IgD-negative memory B cell (primary cell): ENCODE measurements around the gene ASIC4. TPM values are rescaled to one million over a fixed set of nuclear protein-coding genes. Genes with fewer than 3 reads are reported as not detected.

ENCODE experiments used
- H3K27ac Mint-ChIP-seq, 3 donors: one replicate each; pipeline ENCODE4 v1.8.0; 2020 to 2022; ENCODE audit warnings: mild to moderate bottlenecking in 3 of 3, mixed read lengths in 3 of 3, moderate library complexity in 1 of 3
- H3K27me3 Mint-ChIP-seq: one replicate; pipeline ENCODE4 v1.8.0; 2021; ENCODE audit warnings: mixed read lengths
- H3K36me3 Mint-ChIP-seq: one replicate; pipeline ENCODE4 v1.8.0; 2020; ENCODE audit warnings: mild to moderate bottlenecking, mixed read lengths
- H3K4me1 Mint-ChIP-seq, 3 donors: one replicate each; pipeline ENCODE4 v1.8.0; 2020 to 2022; ENCODE audit warnings: mixed read lengths in 3 of 3, mild to moderate bottlenecking in 1 of 3
- H3K4me3 Mint-ChIP-seq, 4 donors: one replicate each; pipeline ENCODE4 v1.8.0; 2020 to 2022; ENCODE audit warnings: mild to moderate bottlenecking in 4 of 4, mixed read lengths in 4 of 4, moderate library complexity in 3 of 4
- H3K9me3 Mint-ChIP-seq, 3 donors: one replicate each; pipeline ENCODE4 v1.8.0; 2020 to 2021; ENCODE audit warnings: mixed read lengths in 3 of 3, mild to moderate bottlenecking in 1 of 3
- polyA plus RNA-seq: library from polyadenylated mRNA; unstranded; fragments of 300-500 nt; fragmentation: Illumina TruSeq; gene quantifications from one replicate; pipeline ENCODE4 v1.2.3, GENCODE V29; 2021

Gene ASIC4
- not detected for polyA plus RNA-seq

GRCh38 chr2:219514196-219514761 is at the start of gene ASIC4:
TSS of gene ASIC4 (plus strand) at chr2:219514482. CDS start at chr2:219514725, 243 bp downstream.
- no peak within 1 kb of the TSS for H3K27ac Mint-ChIP-seq
- H3K27me3 Mint-ChIP-seq = peaks cover 65% of the 10 kb centered on the region
- no peak within 1 kb of the TSS for H3K4me3 Mint-ChIP-seq
- peaks cover 0 to 12% (median 9%) of the 10 kb centered on the region in 3 donors for H3K4me1 Mint-ChIP-seq
- H3K36me3 Mint-ChIP-seq = peaks cover 2% of the 10 kb centered on the region
- H3K9me3 Mint-ChIP-seq = no peaks in the 10 kb centered on the region

- H3K36me3 Mint-ChIP-seq = peaks cover 3% of the 10 kb centered on the region
- peaks cover 5% of the 10 kb centered on the region for H3K27me3 Mint-ChIP-seq
- no peak overlapping the region for H3K4me3 Mint-ChIP-seq
- no peaks in the 10 kb centered on the region for H3K4me1 Mint-ChIP-seq
- H3K9me3 Mint-ChIP-seq = peaks cover 0 to 2% (median 0%) of the 10 kb centered on the region in 3 donors
- no peak overlapping the region for H3K27ac Mint-ChIP-seq
These were observed 48.4 kb upstream of the ASIC4 start for GRCh38 chr2:219465659-219466561.

- Mint-ChIP-seq H3K9me3 (peaks cover 0 to 2% (median 0%) of the 10 kb centered on the region in 3 donors), H3K27ac (no peak overlapping the region), H3K36me3 (peaks cover 3% of the 10 kb centered on the region), H3K27me3 (peaks cover 8% of the 10 kb centered on the region), H3K4me1 (no peaks in the 10 kb centered on the region), H3K4me3 (no peak overlapping the region)
These were observed 47.2 kb upstream of the ASIC4 start for GRCh38 chr2:219466816-219467735.

- Mint-ChIP-seq H3K36me3 (peaks cover 3% of the 10 kb centered on the region), H3K9me3 (peaks cover 0 to under 1% (median 0%) of the 10 kb centered on the region in 3 donors), H3K27ac (no peak overlapping the region), H3K27me3 (peaks cover 12% of the 10 kb centered on the region), H3K4me3 (no peak overlapping the region), H3K4me1 (no peaks in the 10 kb centered on the region)
These were observed 46.6 kb upstream of the ASIC4 start for GRCh38 chr2:219467736-219468075.

GRCh38 chr2:219468410-219469185 is 45.7 kb upstream of the ASIC4 start:
- Mint-ChIP-seq H3K36me3 (peaks cover 3% of the 10 kb centered on the region), H3K27ac (no peak overlapping the region), H3K9me3 (no peaks in the 10 kb centered on the region), H3K27me3 (peaks cover 16% of the 10 kb centered on the region), H3K4me1 (no peaks in the 10 kb centered on the region), H3K4me3 (no peak overlapping the region)

- H3K27me3 Mint-ChIP-seq = peaks cover 19% of the 10 kb centered on the region
- no peak overlapping the region for H3K27ac Mint-ChIP-seq
- H3K9me3 Mint-ChIP-seq = no peaks in the 10 kb centered on the region
- peaks cover 3% of the 10 kb centered on the region for H3K36me3 Mint-ChIP-seq
- H3K4me3 Mint-ChIP-seq = no peak overlapping the region
- H3K4me1 Mint-ChIP-seq = no peaks in the 10 kb centered on the region
These were observed 45.0 kb upstream of the ASIC4 start for GRCh38 chr2:219469186-219469724.

GRCh38 chr2:219470429-219470828 is 43.9 kb upstream of the ASIC4 start:
- Mint-ChIP-seq H3K4me3 (no peak overlapping the region), H3K36me3 (peaks cover 2% of the 10 kb centered on the region), H3K9me3 (no peaks in the 10 kb centered on the region), H3K27me3 (peaks cover 22% of the 10 kb centered on the region), H3K27ac (no peak overlapping the region), H3K4me1 (no peaks in the 10 kb centered on the region)

GRCh38 chr2:219471476-219472371 is 42.6 kb upstream of the ASIC4 start:
- Mint-ChIP-seq H3K27me3 (peaks cover 31% of the 10 kb centered on the region), H3K27ac (no peak overlapping the region)

GRCh38 chr2:219472629-219473187 is 41.6 kb upstream of the ASIC4 start:
- Mint-ChIP-seq H3K9me3 (no peaks in the 10 kb centered on the region), H3K27me3 (peaks cover 31% of the 10 kb centered on the region), H3K36me3 (peaks cover 2% of the 10 kb centered on the region), H3K4me3 (no peak overlapping the region), H3K27ac (no peak overlapping the region), H3K4me1 (no peaks in the 10 kb centered on the region)

More at GRCh38 chr2:219471476-219472371, 42.6 kb upstream of the ASIC4 start:
- Mint-ChIP-seq H3K4me3 (peak overlapping the region in 1 of 4 donors; percentile 31), H3K9me3 (no peaks in the 10 kb centered on the region), H3K4me1 (no peaks in the 10 kb centered on the region), H3K36me3 (peaks cover 2% of the 10 kb centered on the region)

GRCh38 chr2:219473511-219473910 is 40.8 kb upstream of the ASIC4 start:
- no peak overlapping the region for H3K27ac Mint-ChIP-seq
- H3K4me1 Mint-ChIP-seq = no peaks in the 10 kb centered on the region
- H3K4me3 Mint-ChIP-seq = no peak overlapping the region
- peaks cover 2% of the 10 kb centered on the region for H3K36me3 Mint-ChIP-seq
- no peaks in the 10 kb centered on the region for H3K9me3 Mint-ChIP-seq
- H3K27me3 Mint-ChIP-seq = peaks cover 31% of the 10 kb centered on the region

- H3K4me3 Mint-ChIP-seq = no peak overlapping the region
- H3K27ac Mint-ChIP-seq = no peak overlapping the region
- peaks cover 33% of the 10 kb centered on the region for H3K27me3 Mint-ChIP-seq
- no peaks in the 10 kb centered on the region for H3K4me1 Mint-ChIP-seq
- H3K9me3 Mint-ChIP-seq = no peaks in the 10 kb centered on the region
- peaks cover 2% of the 10 kb centered on the region for H3K36me3 Mint-ChIP-seq
These were observed 39.8 kb upstream of the ASIC4 start for GRCh38 chr2:219474285-219475060.

- Mint-ChIP-seq H3K4me1 (no peaks in the 10 kb centered on the region), H3K27ac (no peak overlapping the region), H3K36me3 (peaks cover 1% of the 10 kb centered on the region), H3K4me3 (no peak overlapping the region), H3K9me3 (no peaks in the 10 kb centered on the region), H3K27me3 (peaks cover 33% of the 10 kb centered on the region)
These were observed 39.0 kb upstream of the ASIC4 start for GRCh38 chr2:219475278-219475677.
